Activated T-cell treated with anti-CD3 and anti-CD28 coated beads for 24 hours (primary cell): ENCODE data around the gene ARSB.
"Not testable (repeated sequence)": the region's sequence is repeated elsewhere in the genome, so short reads cannot be mapped to it uniquely, and the experiment has no call there.

Source experiments
- DNase-seq: peaks from one replicate; pipeline ENCODE4 v3.0.0-alpha.2; 2020; ENCODE audit warnings: low read depth

ARSB gene

DNA sequence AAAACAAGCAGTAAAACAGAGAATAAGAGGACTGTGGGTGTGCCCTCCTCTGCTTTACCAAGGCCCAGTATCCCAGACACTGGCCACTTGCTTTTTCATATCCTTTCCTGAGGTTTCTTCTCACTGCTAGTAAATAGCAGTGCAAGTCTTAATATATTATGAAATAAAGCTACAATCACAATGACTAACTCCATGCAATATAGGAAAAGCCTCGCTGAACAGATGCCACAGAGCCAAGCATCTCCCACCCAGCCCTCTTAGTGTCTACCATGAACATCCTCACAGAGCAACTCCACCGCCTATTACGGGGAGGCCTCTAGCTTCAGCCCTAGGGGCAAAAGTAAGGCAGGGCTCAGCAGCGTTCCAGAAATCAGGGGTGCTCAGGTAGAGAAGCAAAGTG is 205.8 kb downstream of the ARSB start:
- DNase-seq: no peak

DNA sequence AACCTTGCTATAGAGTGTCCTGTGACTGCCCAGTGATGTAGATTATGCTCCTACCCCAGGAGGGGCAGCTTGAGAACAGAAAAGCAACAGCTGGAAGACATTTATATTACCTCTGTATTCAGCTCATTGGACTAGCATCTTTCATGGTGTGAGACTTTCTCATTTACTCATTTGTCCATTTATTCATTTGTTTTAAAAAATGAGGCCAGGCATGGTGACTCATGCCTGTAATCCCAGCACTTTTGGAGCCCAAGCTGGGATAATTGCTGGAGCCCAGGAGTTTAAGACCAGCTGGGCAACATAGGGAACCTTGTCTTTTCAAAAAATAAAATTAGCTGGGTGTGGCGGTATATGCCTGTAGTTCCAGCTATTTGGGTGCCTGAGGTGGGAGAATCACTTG is 206.6 kb downstream of the ARSB start:
- no peak for DNase-seq

DNA sequence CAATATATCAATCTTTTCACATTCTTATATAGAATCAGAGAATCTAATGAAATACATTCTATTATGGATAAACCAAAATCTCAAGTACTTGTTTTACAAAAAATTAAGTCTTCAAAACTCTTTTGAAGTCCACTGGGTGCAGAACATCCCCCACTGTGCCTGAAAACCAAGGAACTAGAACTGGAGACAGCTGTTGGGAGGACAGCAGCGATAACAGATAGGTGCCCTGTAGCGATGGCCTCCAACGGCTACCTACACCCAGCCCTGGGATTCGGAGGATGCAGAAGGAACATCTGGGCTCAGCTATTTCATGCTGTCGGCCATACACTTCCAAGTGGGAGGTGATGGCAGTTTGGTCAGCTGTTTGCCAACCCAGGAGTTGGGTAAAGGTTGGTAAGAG is 207.2 kb downstream of the ARSB start:
- DNase-seq: no peak

DNA sequence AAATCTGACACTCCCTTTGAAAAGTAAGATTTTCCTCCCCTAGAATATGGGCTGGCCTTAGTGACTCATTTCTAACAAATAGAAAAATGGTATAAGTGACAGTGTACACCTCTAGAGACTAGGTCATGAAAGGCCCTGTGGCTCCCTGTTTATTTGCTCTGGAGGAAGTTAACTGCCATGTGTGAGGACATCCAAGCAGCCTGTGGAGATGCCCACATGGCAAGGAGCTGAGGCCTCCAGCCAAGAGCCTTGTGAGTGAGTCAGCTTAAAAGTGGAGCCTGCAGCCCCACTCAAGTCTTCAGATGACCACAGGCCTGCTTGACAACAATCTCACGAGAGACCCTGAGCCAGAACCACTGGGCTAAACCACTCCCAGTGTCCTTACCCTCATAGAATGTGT is 208.5 kb downstream of the ARSB start:
- no peak for DNase-seq

DNA sequence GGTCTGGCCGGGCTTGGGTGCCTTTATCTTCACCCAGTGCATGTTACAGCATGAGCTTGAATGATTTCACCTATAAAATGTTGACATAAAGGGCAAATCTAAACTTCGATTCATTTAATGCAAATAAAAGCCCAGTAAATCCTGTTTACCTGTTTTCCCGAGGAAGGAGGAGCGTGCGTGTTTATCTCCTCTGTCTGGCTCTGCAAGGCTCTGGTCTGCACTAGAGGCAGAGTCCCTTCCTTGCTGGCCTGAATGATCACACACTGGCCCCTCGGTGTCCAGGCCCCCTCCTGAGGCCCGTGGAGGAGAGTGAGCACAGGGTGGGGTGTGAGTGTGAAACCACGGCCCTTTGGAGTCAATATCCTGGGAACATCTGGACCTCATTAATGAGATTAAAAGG is 211.5 kb downstream of the ARSB start:
- no peak for DNase-seq

DNA sequence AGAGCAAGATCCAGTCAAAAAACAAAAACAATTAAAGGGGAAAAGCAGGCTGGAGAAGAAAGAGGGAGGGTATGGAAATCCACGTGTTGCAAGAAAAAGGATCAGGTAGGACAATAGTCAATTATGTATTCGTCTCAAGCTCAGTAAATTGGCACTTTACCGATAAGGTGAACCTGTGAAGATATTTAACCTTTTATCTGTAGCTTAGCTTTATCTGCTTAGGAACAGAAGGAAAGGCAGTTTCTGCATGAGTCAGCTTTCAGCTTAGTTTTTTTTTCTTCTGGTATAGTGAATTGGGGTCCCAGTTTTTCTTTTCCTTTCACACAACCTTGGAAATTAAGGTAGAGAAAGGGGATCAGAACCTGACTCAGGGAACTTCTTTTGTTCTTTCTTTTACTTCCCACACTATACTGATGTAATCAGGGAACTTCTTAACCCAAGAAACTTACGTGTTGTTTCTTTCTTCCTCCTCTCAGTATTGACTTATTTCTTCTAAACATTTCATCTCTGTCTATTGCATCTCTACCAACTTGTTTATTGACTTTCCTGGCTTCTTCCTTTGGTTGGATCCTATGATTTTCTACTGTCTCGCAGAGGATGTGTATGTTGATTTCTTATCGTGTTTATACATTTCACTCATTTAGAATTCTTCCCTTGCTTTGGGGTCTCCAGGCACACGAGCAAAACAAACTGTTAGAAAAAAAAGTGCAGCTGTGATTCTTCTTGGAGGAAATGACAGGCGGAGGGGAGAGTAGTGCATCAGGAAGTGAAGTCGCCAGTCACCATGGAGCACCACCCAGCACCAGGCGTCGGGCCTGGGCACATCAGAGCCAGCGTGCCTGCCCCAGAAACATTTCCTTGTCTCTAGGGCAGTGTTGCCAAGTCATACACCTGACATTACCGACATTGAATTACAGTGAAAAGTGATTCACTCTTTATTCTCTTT is 213.6 kb downstream of the ARSB start:
- no peak for DNase-seq

DNA sequence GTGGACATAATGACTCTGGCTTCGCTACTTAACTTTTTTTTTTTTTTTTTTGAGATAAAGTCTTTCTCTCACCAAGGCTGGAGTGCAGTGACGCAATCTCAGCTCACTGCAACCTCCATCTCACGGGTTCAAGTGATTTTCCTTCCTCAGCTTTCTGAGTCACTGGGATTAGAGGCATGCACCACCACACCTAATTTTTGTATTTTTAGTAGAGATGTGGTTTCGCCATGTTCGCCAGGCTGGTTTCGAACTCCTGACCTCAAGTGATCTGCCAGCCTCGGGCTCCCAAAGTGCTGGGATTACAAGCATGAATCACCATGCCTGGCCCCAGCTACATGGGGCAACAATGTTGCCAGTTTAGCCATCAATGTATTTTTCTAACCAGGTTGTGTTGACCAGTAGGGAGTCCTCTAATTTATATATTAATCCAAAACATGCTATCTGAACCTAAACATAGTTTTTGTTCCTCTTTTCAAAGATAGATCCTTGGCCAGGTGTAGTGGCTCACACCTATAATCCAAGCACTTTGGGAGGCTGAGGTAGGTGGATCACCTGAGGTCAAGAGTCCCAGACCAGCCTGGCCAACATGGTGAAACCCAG is 216.2 kb downstream of the ARSB start:
- DNase-seq: no peak

DNA sequence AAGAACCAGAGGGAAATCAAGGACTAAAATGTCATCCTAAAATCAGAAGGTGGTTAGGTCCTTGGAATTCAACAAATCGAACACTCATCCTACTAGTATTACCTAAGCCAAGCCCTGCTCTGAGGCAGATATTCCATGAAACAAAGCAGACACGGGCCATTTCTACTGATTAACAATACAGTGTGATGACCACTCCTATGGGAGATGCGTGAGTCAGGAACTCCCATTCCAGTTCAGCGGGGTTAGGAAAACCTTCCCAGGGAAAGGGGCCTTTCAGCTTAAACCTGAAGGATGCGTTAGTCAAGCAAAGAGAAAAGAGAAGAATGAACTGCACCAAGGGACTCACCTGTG is 218.7 kb downstream of the ARSB start:
- no peak for DNase-seq

DNA sequence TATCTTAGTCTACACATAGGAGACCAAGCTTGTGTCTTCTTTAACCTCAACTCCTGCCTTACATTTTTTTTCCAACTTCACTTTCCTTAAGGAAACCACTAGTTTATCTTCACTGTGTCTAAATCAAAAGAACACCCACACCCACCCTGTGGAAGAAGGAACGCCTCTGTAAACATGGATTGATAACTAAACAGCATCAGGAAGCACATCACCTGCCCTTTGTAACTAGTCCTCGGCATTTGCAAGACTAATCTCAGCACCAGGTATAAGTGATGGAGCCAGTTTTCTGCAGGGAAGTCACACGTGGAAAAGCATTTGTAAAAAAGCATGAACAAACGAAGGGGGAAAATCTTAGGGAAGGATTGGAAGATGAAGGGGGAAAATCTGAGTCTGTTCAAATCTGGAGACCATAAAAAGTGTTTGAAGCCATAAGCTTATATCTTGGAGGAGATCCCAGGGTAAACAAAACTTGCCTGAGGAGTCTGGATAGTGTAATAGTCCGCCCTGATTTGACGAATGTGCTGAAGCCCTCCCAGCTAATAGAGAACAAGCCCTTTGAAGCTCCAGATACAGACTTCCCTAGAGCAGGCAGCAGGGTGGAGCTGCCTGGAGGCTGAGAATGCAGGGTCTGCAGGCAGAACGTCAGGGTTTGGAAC is 219.2 kb downstream of the ARSB start:
- DNase-seq: no peak

DNA sequence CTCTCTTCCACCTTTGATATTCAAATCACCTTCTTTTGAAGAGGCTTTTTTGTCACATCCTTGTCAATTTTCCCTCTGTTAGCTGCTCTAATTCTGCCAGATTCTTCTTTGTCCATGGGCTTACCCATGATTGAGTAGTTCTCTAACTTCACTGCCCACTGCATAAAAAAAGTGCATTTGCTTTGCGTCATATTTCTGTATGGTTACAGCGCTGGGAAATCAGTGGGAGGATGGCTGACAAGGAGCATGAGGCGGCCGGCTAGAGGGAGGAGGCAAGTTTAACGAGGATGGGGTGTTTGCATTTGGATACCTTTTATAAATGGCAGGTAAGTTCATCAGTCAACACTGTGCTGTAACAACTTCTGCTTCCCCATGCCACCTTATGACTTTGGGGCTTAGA is 220.0 kb downstream of the ARSB start:
- no peak for DNase-seq

DNA sequence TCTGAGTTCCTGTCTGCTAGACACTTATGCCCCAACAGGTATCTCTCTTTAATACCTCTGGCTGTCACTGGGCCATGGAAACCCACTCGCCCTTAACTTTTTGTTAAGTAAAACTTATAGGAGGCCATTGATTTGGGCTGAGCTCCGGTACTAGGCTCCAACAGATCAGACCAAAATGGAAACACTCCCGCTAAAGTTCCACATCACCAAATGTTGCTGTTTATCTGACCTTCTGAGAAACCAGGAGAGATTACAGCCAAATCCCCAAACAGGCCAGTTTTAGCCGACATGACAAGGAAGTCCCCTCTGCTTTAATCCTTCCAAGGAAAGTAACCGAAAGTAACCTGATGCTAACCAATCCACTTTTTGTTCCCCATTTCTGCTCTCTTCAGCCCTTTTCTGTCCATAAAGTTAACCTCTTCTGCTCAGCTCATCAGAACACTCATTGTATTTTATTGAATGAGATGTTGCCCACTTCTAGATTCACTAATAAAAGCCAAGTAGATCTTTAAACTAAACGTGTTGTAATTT is 221.4 kb downstream of the ARSB start:
- DNase-seq: no peak

DNA sequence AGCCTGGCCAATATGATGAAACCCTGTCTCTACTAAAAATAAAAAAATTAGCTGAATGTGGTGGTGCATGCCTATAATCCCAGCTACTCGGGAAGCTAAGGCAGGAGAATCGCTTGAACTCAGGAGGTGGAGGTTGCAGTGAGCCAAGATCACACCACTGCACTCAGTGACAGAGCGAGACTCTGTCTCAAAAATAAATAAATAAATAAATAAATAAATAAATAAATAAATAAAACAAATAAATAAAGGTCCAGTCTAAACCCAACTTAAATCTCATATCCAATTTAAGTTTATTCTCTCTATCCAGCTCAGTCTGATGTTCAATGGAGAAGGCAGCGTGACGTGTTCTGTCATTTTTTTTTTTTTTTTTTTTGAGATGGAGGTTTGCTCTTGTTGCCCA is 222.4 kb downstream of the ARSB start:
- DNase-seq: not testable (repeated sequence)

DNA sequence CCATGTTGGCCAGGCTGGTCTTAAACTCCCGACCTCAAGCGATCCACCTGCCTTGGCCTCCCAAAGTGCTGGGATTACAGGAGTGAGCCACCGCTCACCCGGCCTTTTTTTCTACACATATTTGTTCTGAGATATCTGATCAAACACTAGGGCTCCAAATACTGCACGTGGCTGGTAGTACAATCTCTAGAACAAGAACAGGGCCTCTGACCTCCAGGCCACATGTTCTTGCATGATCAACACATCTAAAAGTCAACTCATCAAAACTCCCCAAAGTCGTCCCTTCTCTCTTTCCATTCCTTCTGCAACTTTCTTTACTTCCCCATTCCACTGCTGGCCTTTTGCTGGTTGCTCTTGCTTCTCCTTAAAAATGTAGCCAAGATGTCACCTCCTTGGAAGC is 223.3 kb downstream of the ARSB start:
- DNase-seq: no peak

DNA sequence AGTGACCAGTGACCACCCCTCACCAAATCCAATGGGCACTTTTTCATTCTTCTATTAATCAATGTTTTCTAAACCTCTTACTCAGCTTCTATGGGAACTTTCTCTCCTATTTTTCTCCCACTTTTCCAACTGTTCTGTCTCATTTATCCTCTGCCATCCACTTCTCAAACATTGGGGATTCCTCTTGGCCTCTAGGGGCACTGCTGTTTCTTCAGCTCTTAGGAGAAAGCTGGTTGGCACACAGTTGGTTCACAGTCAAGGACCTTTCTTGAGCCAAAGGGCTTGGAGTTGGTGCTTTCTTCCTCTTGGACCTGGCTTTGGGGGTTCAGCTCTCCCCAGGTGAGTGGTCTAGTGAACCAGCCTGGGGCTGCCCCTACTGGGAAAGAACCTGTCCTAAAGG is 224.3 kb downstream of the ARSB start:
- no peak for DNase-seq

DNA sequence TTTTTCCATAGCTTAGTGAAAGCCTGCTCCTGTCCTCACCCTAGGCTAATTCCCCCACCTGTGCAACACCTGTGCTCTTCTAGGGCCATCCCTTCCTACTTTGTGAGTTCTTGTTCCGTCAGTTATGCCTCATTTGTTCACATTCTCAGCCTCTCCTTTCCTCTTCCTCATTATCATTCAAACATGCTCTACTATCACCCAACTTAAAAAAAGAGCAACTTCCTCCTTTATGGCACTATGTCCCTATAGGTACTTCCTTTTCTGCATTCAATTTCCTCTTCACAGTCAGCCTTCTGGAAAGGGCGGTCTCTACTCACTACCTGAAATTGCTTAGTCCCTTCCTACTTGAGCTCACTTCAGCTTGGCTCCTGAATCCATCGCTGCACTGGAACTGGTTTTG is 224.7 kb downstream of the ARSB start:
- DNase-seq: no peak

DNA sequence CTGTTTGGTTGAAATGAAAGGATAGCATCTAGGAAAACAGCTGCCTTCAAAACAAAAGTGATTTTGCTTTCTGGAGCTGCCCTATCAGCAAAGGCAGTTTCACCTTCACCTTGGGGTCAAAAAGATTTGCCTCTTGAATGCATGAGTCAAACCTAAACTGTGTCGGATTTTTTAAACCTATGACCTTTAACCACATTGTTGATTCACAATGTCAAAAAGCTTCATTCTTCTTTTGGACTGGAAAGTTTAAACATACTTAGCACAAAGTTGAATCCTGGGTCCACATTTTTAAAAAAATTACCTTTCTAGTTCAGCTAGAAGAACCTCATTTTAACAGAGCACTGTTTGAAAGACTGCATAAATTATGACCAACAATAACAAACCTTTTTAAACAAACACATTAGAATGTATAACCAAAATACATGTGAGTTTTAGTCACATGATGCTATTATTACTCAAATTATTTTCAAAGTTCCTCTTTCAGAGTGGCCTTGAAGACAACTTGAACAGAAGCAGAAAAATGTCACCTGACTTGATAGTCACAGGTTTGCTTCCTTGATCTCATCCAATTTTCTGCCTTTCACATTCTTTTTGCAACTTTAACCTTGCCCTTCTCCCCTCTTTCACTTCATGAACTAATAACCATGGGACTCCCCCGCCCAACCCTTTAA is 226.8 kb downstream of the ARSB start:
- DNase-seq: no peak

DNA sequence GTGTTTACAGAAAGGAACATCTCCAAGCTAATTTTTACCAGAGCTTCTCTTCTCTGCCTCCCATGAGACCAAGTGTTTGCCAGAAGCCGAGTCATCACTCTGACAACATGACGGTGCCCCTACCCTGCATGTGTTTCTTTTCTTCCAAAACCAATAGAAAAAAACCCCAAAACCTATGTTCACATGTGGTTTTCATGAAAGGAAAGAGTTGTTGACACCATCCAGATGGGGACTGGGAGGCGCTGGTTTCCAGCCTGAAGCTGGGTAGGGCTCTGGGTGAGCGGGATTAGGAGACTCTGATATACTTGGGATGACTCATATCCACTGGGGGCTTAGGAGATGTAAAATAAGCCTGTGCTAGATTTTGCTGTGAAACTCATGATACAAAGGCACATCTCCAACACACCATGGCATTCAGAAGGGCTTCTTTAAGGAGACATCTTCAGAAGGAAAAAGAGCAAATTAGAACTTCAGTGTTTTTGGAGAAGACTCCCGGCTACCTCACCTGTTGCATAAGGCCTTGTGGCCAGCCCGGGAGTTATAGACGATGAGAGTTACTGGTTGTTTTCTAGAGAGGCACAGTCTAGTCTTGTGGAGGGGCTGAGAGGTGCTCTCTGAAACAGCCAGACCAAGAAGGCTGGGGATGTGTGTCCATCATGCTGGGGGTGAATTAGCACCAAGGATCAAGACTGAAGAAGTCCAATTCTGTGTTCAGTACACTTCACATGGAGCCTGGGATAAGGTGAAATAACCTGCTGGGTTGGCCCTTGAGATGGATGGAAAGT is 227.6 kb downstream of the ARSB start:
- no peak for DNase-seq

DNA sequence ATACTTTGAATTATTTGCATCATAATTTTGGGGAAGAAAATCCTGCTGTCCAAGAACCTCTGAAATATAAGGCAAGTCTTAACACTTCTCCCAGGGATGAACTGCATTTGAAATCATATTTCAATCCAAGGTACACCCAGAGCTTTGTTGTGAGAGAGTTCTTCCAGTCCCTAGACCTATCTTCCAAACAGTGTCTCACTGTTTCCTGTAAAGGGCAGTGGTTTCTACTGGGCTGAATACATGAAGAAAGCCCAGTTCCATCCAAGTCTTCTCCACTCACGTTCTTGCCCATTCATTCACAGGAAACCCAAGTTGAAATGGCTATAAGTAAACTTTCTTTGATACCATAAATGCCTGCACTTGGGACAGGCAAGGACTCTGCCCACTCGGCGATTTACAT is 228.3 kb downstream of the ARSB start:
- no peak for DNase-seq

DNA sequence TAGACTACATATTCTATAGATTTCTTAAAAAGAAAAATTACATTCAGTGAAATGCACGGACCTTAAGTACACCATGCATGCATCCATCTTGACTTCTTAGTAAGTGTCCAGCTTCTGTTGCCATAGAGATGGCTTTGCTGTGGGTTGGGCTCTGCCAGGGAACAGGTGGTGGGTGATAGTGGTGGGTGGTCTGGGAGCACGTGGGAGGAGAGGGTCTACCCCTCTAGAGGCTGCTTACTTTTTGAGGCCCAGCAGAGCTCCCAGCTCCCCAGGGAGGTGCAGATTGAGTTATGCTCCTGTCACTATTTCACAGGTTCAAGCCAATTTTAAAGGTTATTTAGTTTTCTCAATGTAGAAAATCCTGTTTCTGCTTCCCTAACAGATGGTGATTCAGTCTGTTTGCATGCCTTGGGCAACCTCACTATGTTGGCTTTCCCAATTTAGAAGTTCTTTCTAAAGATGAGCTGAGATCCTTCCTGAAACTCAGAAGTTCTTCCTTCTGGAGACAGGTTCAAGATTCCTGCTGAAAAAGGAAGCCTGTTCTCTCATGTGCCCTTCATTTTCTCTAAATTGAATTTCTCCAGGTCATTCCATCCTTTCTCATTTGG is 229.2 kb downstream of the ARSB start:
- no peak for DNase-seq

DNA sequence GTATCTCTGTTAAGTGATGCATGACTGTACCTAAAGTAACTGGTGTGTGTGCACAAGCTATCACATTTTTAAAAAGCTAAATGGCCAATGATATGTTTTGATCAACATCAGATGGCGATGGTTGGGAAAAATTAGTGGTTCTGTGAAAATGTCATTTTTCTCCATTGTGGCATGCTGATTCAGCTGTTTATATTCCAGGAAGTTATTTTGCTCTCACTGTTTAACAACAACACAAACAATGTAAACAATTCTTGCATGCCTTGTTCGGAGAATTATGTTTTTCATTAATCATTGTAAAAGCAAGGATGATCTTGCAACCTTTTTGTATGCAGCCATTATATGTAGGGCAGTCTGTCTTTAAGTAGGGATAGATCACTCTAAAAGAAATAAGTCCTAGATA is 230.5 kb downstream of the ARSB start:
- DNase-seq: no peak

DNA sequence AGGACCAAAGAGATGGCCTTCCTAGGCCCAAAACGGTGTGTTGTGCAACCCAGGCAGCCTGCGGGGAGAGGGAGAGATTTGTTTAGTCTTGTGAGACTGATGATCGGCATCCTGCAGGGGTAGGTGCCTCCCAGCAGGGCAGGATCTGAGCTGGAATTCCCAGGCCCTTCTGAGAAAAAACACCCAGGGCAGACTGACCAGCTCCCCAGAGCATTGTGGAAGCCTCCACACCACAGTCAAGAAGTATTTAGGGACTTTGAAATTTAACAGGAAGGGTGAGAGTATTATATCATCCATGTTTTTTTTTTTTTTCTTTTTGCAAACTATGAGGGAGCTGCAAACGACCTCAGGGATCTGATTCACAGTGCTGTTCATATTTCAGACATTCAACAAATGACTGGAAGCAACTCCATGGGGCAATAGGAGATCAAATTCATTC is 232.0 kb downstream of the ARSB start:
- no peak for DNase-seq
